Left forelimb (tissue), 1 donor: ENCODE data around the gene RHBDL3.
A peak's percentile ranks its signal among the peaks of the same experiment; 100 is the strongest.
"Not testable (repeated sequence)": the region's sequence is repeated elsewhere in the genome, so short reads cannot be mapped to it uniquely, and the experiment has no call there.

ENCODE experiments used
- DNase-seq: peaks from one replicate; pipeline ENCODE4 v3.0.0-alpha.2; 2018; ENCODE audit warnings: low spot score

RHBDL3 gene, protein sequence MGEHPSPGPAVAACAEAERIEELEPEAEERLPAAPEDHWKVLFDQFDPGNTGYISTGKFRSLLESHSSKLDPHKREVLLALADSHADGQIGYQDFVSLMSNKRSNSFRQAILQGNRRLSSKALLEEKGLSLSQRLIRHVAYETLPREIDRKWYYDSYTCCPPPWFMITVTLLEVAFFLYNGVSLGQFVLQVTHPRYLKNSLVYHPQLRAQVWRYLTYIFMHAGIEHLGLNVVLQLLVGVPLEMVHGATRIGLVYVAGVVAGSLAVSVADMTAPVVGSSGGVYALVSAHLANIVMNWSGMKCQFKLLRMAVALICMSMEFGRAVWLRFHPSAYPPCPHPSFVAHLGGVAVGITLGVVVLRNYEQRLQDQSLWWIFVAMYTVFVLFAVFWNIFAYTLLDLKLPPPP

DNA sequence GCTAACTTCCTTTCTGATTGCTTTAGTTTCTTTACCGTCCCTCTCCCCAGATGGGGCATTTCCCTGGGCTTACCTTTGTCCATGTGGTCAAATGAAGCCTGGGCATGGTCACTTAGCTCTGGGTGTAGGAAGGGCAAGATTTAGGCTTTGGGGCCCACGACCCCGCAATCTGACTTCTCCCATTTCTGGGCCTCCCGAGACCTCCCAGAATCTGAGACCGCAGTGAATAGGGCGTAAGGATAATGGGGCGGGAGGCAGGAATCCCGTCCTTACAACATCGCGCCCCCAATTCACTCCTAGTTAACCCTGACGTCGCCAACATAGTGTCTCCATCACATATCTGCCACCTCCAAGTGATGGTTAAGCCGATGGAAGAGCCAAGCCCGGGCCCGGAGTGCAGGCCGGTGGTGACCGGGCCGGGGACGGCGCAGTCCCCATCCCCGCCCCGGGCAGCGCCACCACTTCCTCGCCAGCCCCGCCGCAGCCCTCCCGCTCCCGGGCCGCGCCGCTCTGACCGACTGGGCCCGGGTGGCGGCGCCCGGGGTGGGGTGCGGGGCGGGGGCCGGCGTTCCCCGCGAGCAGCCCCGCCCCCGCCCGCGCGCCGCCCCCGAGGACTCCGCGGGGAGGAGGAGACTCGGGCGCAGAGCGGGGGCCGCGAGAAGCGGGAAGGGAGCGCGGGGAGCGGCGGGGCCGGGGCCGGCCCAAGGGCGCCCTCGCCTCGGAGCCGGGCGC, at the start of gene RHBDL3:
TSS of gene RHBDL3 (plus strand) at position 641 of the 732 bp plus-strand sequence. CDS start 358 bp downstream, outside the sequence.
- DNase-seq, result no peak

- no peak for DNase-seq
Measured at GRCh38 chr17:32222621-32223020, 43.0 kb upstream of the RHBDL3 start.

GRCh38 chr17:32223703-32224102, 41.9 kb upstream of the RHBDL3 start:
- DNase-seq, result no peak

- DNase-seq, result no peak
Measured at GRCh38 chr17:32226886-32227285, 38.7 kb upstream of the RHBDL3 start.

GRCh38 chr17:32227910-32228309, 37.7 kb upstream of the RHBDL3 start:
- no peak for DNase-seq

- no peak for DNase-seq
Measured at GRCh38 chr17:32235588-32235987, 30.0 kb upstream of the RHBDL3 start.

DNA sequence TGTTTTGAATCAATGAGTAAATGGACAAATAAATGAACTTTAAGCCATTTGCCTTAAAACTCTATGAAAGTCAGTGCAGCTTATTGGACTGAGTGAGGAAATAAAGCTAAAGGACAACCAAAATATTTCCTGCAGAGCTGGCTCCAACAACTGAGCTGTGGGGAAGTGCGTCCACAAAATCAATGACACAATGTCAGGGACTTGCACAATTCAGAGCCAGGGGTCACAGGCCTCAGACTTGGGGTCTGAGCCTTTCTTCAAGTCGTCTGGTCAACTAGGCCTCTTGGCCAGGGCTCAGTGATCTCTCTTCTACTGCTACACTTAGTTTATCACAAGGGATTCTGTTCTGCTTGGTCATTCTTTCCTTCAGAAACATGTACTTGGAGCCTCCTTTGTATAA, 26.2 kb upstream of the RHBDL3 start:
- DNase-seq, result no peak

GRCh38 chr17:32240750-32241149, 24.9 kb upstream of the RHBDL3 start:
- DNase-seq, result no peak

DNA sequence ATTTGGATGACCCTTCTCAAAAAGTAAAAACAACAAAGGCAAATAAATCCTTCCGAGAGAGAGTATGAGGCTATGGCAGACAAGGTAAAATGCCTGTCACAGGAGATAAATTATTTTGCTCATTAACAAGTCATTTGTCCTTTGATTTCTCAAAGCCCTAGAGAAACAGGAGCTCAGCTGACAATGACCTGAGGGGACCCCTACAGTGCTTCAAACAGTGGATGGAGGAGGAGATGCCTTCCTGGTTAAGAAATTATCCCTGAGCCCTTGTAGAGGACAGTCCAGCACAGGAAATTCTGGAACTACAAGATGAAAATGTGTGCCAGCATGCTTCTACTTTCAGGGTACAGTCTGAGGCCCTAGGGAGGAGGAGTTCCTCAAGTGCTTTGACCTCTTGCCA, 24.0 kb upstream of the RHBDL3 start:
- DNase-seq, result no peak

DNA sequence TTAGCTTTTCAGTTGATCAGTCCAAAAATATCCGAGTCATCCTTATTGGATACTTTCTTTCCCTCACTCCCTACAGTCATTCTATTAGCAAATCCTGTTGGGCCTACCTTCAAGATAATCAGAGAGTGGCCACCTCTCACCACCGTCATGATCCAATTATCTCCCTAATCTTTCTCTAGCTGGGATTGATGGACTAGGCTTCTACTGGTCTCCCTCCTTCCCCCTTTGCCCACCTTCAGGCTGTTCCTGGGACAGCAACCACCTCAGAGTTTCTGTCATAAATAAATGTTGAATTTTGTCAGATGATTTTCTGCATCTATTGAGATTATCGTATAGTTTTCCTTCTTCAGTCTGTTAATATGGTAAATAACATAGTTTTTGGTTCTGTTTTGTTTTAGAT, 16.2 kb upstream of the RHBDL3 start:
- DNase-seq, result no peak

DNA sequence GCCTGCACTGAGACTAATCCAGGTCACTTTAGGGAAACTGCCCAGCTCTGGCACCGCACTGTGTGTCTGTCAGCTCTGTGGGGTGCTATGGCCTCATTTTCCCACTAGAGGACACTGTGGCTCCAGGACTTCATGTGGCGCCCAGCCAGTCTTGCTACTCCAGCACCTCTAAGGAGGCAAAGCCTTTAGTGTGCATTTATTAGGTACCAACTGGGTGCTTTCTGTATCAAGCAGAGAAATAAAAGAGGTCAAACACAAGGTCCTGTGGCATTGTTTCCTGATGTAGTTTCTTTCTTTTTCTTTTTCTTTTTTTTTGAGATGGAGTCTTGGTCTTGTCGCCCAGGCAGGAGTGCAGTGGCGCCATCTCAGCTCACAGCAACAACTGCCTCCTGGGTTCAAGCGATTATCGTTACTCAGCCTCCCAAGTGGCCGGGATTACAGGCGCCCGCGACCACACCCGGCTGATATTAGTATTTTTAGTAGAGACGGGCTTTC, 12.5 kb upstream of the RHBDL3 start:
- DNase-seq, result no peak

GRCh38 chr17:32256012-32256700, 9.5 kb upstream of the RHBDL3 start:
- DNase-seq, result peak; percentile 45

DNA sequence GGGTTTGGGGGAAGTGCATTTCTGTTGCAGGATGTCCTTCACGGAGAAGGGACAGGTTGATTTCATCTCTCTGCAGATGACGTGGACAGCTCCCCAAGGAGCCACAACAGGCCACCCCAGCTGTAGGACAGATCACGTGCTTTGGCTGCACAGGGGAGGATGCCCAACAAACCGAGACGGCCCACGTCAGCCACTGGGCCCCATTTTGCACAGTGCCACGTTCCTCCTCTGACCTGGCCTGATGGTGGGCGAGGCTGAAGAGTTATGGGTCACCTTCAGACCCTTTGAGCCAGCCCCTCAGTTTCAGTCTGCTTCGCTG, 9.0 kb upstream of the RHBDL3 start:
- no peak for DNase-seq

DNA sequence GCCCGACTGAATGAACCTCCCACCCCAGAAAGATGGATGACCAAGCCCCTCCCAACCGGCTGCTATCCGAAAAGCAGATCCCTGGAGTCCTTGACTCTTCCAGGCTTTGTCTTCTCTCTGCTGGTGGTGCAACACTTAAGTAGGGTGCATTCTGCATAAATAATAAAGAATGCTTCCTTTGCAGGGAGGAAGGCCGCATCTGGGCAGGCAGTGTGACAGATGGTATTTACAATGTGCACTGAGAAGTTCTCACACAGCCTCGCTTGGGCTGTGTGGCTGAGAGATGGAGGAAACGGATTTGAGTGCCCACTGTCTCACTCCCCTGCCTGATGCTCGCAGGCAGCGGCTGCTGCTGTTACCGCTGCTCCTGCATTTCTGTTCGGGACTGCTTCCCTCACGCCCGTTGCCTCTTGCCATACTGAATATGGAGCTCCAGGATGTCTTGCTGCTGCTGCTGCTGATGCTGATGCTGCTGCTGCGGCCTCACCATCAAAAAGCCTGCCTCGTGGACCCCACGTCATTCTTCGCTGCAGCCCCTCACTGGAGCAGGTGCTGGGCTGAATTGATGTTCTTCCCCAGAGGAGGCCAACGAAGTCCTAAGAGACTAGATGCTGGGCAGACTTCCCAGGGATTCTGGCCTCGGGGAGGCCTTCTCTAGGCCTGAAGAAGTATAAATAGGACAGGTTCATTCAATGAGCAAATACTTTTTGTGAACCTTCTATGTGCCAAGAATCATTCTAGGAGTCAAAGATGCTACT, 7.1 kb upstream of the RHBDL3 start:
- peak; percentile 40 for DNase-seq

GRCh38 chr17:32259586-32259985, 6.0 kb upstream of the RHBDL3 start:
- no peak for DNase-seq

- no peak for DNase-seq
Measured at GRCh38 chr17:32261417-32261736, 4.3 kb upstream of the RHBDL3 start.

GRCh38 chr17:32261936-32262510, 3.6 kb upstream of the RHBDL3 start:
- no peak for DNase-seq

DNA sequence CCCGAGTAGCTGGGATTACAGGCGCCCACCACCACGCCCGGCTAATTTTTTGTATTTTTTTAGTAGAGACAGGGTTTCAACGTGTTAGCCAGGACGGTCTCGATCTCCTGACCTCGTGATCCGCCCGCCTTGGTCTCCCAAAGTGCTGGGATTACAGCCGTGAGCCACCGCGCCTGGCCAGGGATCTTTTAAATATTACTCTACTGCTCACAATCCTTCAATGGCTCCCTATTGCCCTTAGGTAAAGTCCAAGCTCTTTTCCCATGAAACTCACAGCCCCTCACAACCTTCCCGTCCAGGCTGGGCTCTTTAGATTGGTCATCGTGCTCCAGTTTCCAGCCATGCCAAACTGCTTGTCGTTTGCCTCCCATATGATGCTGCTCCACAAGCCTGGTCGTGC, 2.1 kb upstream of the RHBDL3 start:
- not testable (repeated sequence) for DNase-seq

GRCh38 chr17:32264140-32264799, 1.4 kb upstream of the RHBDL3 start:
- DNase-seq, result no peak

DNA sequence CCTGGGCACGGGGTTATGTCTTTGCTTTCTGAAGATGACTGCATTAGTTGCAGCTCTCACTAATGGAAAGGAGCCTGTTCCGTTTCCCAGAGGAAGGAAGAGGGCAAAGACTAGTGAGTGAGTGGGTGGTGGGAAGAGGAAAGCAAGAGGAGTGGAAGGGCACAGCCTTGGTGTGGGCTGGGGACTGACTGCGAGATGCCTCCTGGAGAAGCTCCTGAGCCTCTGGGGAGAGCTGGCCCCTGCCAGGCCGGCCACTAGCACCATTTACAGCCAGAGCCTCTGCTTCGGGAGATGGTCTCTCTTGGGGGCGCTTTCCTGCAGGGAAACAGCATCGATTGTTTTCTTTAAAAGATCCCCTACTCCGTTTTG, 825 bp upstream of the RHBDL3 start:
- DNase-seq, result no peak

DNA sequence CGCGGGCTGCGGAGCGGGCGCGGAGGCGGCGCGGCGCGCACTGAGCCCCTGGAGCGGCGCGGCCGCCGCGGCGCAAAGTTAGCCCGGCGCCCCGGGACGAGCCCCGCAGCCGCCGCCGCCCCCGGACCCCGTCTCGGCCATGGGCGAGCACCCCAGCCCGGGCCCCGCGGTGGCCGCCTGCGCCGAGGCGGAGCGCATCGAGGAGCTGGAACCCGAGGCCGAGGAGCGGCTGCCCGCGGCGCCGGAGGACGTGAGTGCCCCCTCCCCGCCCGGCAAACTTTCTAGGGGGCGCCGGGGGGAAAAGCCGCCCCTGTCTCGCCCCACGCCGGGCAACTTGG, 388 bp downstream of the RHBDL3 start:
- no peak for DNase-seq
